ENCODE results near the gene RB1. TPM values are rescaled to one million over a fixed set of nuclear protein-coding genes. Genes with fewer than 3 reads are reported as not detected.

RB1 gene
- total and polyA plus RNA-seq, 7 experiments from 2014 or later: 12.1 to 37.1 (median 18.5) TPM

- no peak for DNase-seq
- Mint-ChIP-seq H3K27me3 (no peaks in the 10 kb centered on the region), H3K27ac (peak overlapping the region in 1 of 9 donors; percentile 44), H3K36me3 (peaks cover 0 to 19% (median 0%) of the 10 kb centered on the region in 5 donors), H3K4me1 (peaks cover 18 to 57% (median 33%) of the 10 kb centered on the region in 7 donors), H3K4me3 (no peak overlapping the region), H3K9me3 (peaks cover 0 to 2% (median 0%) of the 10 kb centered on the region in 11 donors)
- POLR2A ChIA-PET: interaction anchor here (0.8 to 1.2 kb wide), 3 partner anchors 10 to 65 kb away, joined by 3 to 5 read pairs (median 3); no protein-coding TSS in a partner anchor
- no peaks in the 10 kb centered on the region for H3K9me3 ChIP-seq (ENCODE audit: control insufficient read depth in 2 of 3, low read length in 3 of 3)
- intact Hi-C loops (cut with micrococcal nuclease): loop anchor here in 1 of 2 donors (10.0 kb wide), 1 partner anchor 463 kb away; the partner anchor contains the start of gene NUDT15
- H3K4me3 ChIP-seq (ENCODE audit: low read length): no peak overlapping the region
- no peaks in the 10 kb centered on the region for H3K36me3 ChIP-seq (ENCODE audit: control insufficient read depth in 2 of 3, insufficient read depth in 3 of 3, low read length in 3 of 3)
- CTCF ChIA-PET: no interaction called here
- no peak overlapping the region for H3K27ac ChIP-seq (ENCODE audit: low read depth, low read length)
- no peaks in the 10 kb centered on the region for H3K27me3 ChIP-seq (ENCODE audit: control insufficient read depth in 2 of 2, insufficient read depth in 2 of 2, low read length in 2 of 2)
- ATAC-seq: no peak
- H3K4me1 ChIP-seq (ENCODE audit: control insufficient read depth in 2 of 2, insufficient read depth in 2 of 2, low read length in 2 of 2): peaks cover 29 to 38% of the 10 kb centered on the region in 2 donors
Observed at GRCh38 chr13:48497669-48498068, 194.1 kb downstream of the RB1 start.

- Histone ChIP-seq H3K4me1 (ENCODE audit: control insufficient read depth in 2 of 2, insufficient read depth in 2 of 2, low read length in 2 of 2) (peaks cover 33 to 34% of the 10 kb centered on the region in 2 donors), H3K27ac (ENCODE audit: low read depth, low read length) (no peak overlapping the region), H3K36me3 (ENCODE audit: control insufficient read depth in 2 of 3, insufficient read depth in 3 of 3, low read length in 3 of 3) (no peaks in the 10 kb centered on the region), H3K4me3 (ENCODE audit: low read length) (no peak overlapping the region), H3K9me3 (ENCODE audit: control insufficient read depth in 2 of 3, low read length in 3 of 3) (no peaks in the 10 kb centered on the region), H3K27me3 (ENCODE audit: control insufficient read depth in 2 of 2, insufficient read depth in 2 of 2, low read length in 2 of 2) (no peaks in the 10 kb centered on the region)
- ChIA-PET CTCF (interaction anchor here (1.1 kb wide), 1 partner anchor 83 kb away, joined by 3 read pairs; no protein-coding TSS in a partner anchor), POLR2A (interaction anchor here (0.7 to 2.1 kb wide), 3 partner anchors 9 to 31 kb away, joined by 3 to 12 read pairs (median 4); partner anchors contain the start of gene RCBTB2)
- H3K27ac Mint-ChIP-seq: peak overlapping the region in 4 of 9 donors; percentile 8 to 49 (median 29)
- peaks cover 0 to 4% (median 0%) of the 10 kb centered on the region in 11 donors for H3K9me3 Mint-ChIP-seq
- no peak overlapping the region for H3K4me3 Mint-ChIP-seq
- no peaks in the 10 kb centered on the region for H3K27me3 Mint-ChIP-seq
- intact Hi-C loops (cut with micrococcal nuclease): loop anchor here (10.0 kb wide), 3 partner anchors 154 to 346 kb away; partner anchors contain the start of gene CYSLTR2 (in 1 of the 2)
- peak; percentile 69 for ATAC-seq
- peaks cover 0 to 37% (median 0%) of the 10 kb centered on the region in 5 donors for H3K36me3 Mint-ChIP-seq
- peaks cover 43 to 82% (median 58%) of the 10 kb centered on the region in 7 donors for H3K4me1 Mint-ChIP-seq
- no peak for DNase-seq
Observed at GRCh38 chr13:48500652-48501197, 197.2 kb downstream of the RB1 start.

DNA sequence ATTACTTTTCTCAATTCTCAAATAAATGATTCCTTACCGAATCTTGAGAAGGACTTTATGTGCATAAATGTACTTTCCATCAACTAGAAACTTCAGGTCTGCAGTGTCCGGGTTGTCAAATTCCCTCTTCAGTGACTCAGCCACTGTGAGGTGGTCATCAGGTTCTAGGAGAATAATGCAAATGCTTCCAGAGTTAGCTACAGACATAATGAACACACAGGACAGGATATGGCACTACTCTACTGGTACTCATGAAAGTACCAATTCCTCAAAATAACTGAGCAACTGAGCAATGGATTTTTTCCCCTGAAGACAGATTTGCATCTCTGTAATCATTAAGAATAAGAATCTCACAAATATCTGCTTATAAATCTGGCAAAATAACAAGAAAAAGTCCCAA lies 198.2 kb downstream of the RB1 start:
- Histone ChIP-seq H3K4me1 (ENCODE audit: control insufficient read depth in 2 of 2, insufficient read depth in 2 of 2, low read length in 2 of 2) (peaks cover 35 to 36% of the 10 kb centered on the region in 2 donors), H3K27ac (ENCODE audit: low read depth, low read length) (no peak overlapping the region), H3K36me3 (ENCODE audit: control insufficient read depth in 2 of 3, insufficient read depth in 3 of 3, low read length in 3 of 3) (no peaks in the 10 kb centered on the region), H3K27me3 (ENCODE audit: control insufficient read depth in 2 of 2, insufficient read depth in 2 of 2, low read length in 2 of 2) (no peaks in the 10 kb centered on the region), H3K9me3 (ENCODE audit: control insufficient read depth in 2 of 3, low read length in 3 of 3) (no peaks in the 10 kb centered on the region), H3K4me3 (ENCODE audit: low read length) (no peak overlapping the region)
- H3K9me3 Mint-ChIP-seq: peaks cover 0 to 4% (median 0%) of the 10 kb centered on the region in 11 donors
- no peaks in the 10 kb centered on the region for H3K27me3 Mint-ChIP-seq
- ChIA-PET CTCF (no interaction called here), POLR2A (interaction anchor here (0.7 to 2.1 kb wide), 3 partner anchors 8 to 30 kb away, joined by 3 to 12 read pairs (median 4); partner anchors contain the start of gene RCBTB2)
- H3K4me3 Mint-ChIP-seq: no peak overlapping the region
- no peak for DNase-seq
- ATAC-seq: no peak
- H3K4me1 Mint-ChIP-seq: peaks cover 44 to 84% (median 59%) of the 10 kb centered on the region in 7 donors
- intact Hi-C loops (cut with micrococcal nuclease): loop anchor here (10.0 kb wide), 3 partner anchors 153 to 347 kb away; partner anchors contain the start of gene CYSLTR2 (in 1 of the 2)
- peaks cover 0 to 44% (median 0%) of the 10 kb centered on the region in 5 donors for H3K36me3 Mint-ChIP-seq
- H3K27ac Mint-ChIP-seq: peak overlapping the region in 1 of 9 donors; percentile 41

GRCh38 chr13:48502601-48503319 lies 199.2 kb downstream of the RB1 start:
- no peaks in the 10 kb centered on the region for H3K27me3 ChIP-seq (ENCODE audit: control insufficient read depth in 2 of 2, insufficient read depth in 2 of 2, low read length in 2 of 2)
- DNase-seq (no peak), ATAC-seq (no peak)
- H3K36me3 ChIP-seq (ENCODE audit: control insufficient read depth in 2 of 3, insufficient read depth in 3 of 3, low read length in 3 of 3): no peaks in the 10 kb centered on the region
- peaks cover 34 to 38% of the 10 kb centered on the region in 2 donors for H3K4me1 ChIP-seq (ENCODE audit: control insufficient read depth in 2 of 2, insufficient read depth in 2 of 2, low read length in 2 of 2)
- POLR2A ChIA-PET: interaction anchor here (0.6 to 2.1 kb wide), 2 partner anchors 29 to 344 kb away, joined by 3 to 12 read pairs; partner anchors contain the start of gene RCBTB2
- CTCF ChIA-PET: no interaction called here
- peaks cover 38 to 82% (median 65%) of the 10 kb centered on the region in 7 donors for H3K4me1 Mint-ChIP-seq
- peaks cover 0 to 4% (median 0%) of the 10 kb centered on the region in 11 donors for H3K9me3 Mint-ChIP-seq
- intact Hi-C loops (cut with micrococcal nuclease): loop anchor here (10.0 kb wide), 3 partner anchors 152 to 348 kb away; partner anchors contain the start of gene CYSLTR2 (in 1 of the 2)
- no peak overlapping the region for H3K4me3 ChIP-seq (ENCODE audit: low read length)
- peaks cover 0 to 4% (median 0%) of the 10 kb centered on the region in 5 donors for H3K27me3 Mint-ChIP-seq
- H3K9me3 ChIP-seq (ENCODE audit: control insufficient read depth in 2 of 3, low read length in 3 of 3): no peaks in the 10 kb centered on the region
- peaks cover 0 to 50% (median 4%) of the 10 kb centered on the region in 5 donors for H3K36me3 Mint-ChIP-seq
- peak overlapping the region in 1 of 10 donors; percentile 12 for H3K4me3 Mint-ChIP-seq
- peak overlapping the region in 5 of 9 donors; percentile 4 to 48 (median 14) for H3K27ac Mint-ChIP-seq
- H3K27ac ChIP-seq (ENCODE audit: low read depth, low read length): no peak overlapping the region

- ChIA-PET CTCF (interaction anchor here (0.7 to 2.4 kb wide), 3 partner anchors 61 to 320 kb away, joined by 3 to 10 read pairs (median 3); no protein-coding TSS in a partner anchor), POLR2A (interaction anchor here (0.7 to 3.9 kb wide), 9 partner anchors 10 to 102 kb away, joined by 3 to 83 read pairs (median 5); partner anchors contain the start of gene RCBTB2)
- Histone ChIP-seq H3K4me1 (ENCODE audit: control insufficient read depth in 2 of 2, insufficient read depth in 2 of 2, low read length in 2 of 2) (peaks cover 34 to 38% of the 10 kb centered on the region in 2 donors), H3K27ac (ENCODE audit: low read depth, low read length) (no peak overlapping the region), H3K27me3 (ENCODE audit: control insufficient read depth in 2 of 2, insufficient read depth in 2 of 2, low read length in 2 of 2) (no peaks in the 10 kb centered on the region), H3K9me3 (ENCODE audit: control insufficient read depth in 2 of 3, low read length in 3 of 3) (no peaks in the 10 kb centered on the region), H3K36me3 (ENCODE audit: control insufficient read depth in 2 of 3, insufficient read depth in 3 of 3, low read length in 3 of 3) (no peaks in the 10 kb centered on the region), H3K4me3 (ENCODE audit: low read length) (no peak overlapping the region)
- peaks cover 0 to 4% (median 0%) of the 10 kb centered on the region in 11 donors for H3K9me3 Mint-ChIP-seq
- peaks cover 38 to 74% (median 55%) of the 10 kb centered on the region in 7 donors for H3K4me1 Mint-ChIP-seq
- H3K27me3 Mint-ChIP-seq: peaks cover 0 to 11% (median 0%) of the 10 kb centered on the region in 5 donors
- peak overlapping the region in 8 of 10 donors; percentile 12 to 86 (median 65) for H3K4me3 Mint-ChIP-seq
- intact Hi-C loops (cut with micrococcal nuclease): loop anchor here (1.0 to 10.0 kb wide), 12 partner anchors 12 to 350 kb away; partner anchors contain the start of gene CYSLTR2 (in 2 of the 2)
- peaks cover 0 to 51% (median 4%) of the 10 kb centered on the region in 5 donors for H3K36me3 Mint-ChIP-seq
- DNase-seq (no peak), ATAC-seq (no peak)
- H3K27ac Mint-ChIP-seq: peak overlapping the region in 8 of 9 donors; percentile 71 to 98 (median 90)
Observed at GRCh38 chr13:48504606-48505005, 201.1 kb downstream of the RB1 start.

DNA sequence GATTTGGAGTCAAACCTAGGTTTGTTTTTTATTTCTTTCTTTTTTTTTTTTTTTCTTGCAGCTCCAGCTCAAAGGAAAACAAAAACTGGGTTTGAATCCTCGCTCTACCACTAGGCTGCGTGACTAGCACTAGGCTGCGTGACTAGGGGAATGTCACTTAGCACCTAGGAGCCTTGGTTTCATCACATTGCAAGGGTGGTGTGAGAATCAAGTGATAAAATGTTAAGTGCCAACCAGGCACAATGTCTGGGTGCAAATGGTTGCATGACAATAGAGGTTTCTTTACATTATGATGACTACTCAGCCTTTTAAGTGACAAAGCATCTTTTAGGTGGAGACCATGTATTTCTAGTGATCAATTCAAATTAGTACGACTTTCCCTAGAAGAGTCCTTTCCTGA lies 201.5 kb downstream of the RB1 start:
- Histone ChIP-seq H3K27me3 (ENCODE audit: control insufficient read depth in 2 of 2, insufficient read depth in 2 of 2, low read length in 2 of 2) (no peaks in the 10 kb centered on the region), H3K9me3 (ENCODE audit: control insufficient read depth in 2 of 3, low read length in 3 of 3) (no peaks in the 10 kb centered on the region), H3K4me3 (ENCODE audit: low read length) (peak overlapping the region; percentile 37), H3K36me3 (ENCODE audit: control insufficient read depth in 2 of 3, insufficient read depth in 3 of 3, low read length in 3 of 3) (no peaks in the 10 kb centered on the region), H3K4me1 (ENCODE audit: control insufficient read depth in 2 of 2, insufficient read depth in 2 of 2, low read length in 2 of 2) (peaks cover 34 to 41% of the 10 kb centered on the region in 2 donors), H3K27ac (ENCODE audit: low read depth, low read length) (peak overlapping the region; percentile 59)
- Mint-ChIP-seq H3K27me3 (peaks cover 0 to 11% (median 0%) of the 10 kb centered on the region in 5 donors), H3K4me3 (peak overlapping the region; percentile 51 to 86 (median 76)), H3K9me3 (peaks cover 0 to 4% (median 0%) of the 10 kb centered on the region in 11 donors), H3K36me3 (peaks cover 0 to 50% (median 4%) of the 10 kb centered on the region in 5 donors), H3K4me1 (peaks cover 42 to 77% (median 59%) of the 10 kb centered on the region in 7 donors), H3K27ac (peak overlapping the region; percentile 83 to 98 (median 91))
- POLR2A ChIA-PET: interaction anchor here (0.7 to 3.9 kb wide), 12 partner anchors 10 to 104 kb away, joined by 3 to 83 read pairs (median 5); partner anchors contain the start of genes LPAR6 and RCBTB2
- peak in 1 of 9 donors; percentile 22 for DNase-seq
- intact Hi-C loops (cut with micrococcal nuclease): loop anchor here (1.0 to 10.0 kb wide), 12 partner anchors 13 to 350 kb away; partner anchors contain the start of gene CYSLTR2 (in 2 of the 2)
- CTCF ChIA-PET: interaction anchor here (0.7 to 2.4 kb wide), 3 partner anchors 62 to 320 kb away, joined by 3 to 10 read pairs (median 3); no protein-coding TSS in a partner anchor
- ATAC-seq: peak; percentile 55

Data from naive thymus-derived CD4-positive, alpha-beta T cell (primary cell).